HFFc6 (cell line): ENCODE results near the gene MRAP2. TPM values are rescaled to one million over a fixed set of nuclear protein-coding genes. Genes with fewer than 3 reads are reported as not detected.

Experiments
- DNase-seq: peaks from one replicate; pipeline ENCODE4 v3.0.0-alpha.2; 2018
- H3K27ac Mint-ChIP-seq: 2 replicates; pipeline ENCODE4 v1.8.0; 2020; ENCODE audit warnings: mild to moderate bottlenecking, mixed read lengths
- H3K27me3 Mint-ChIP-seq: 2 replicates; pipeline ENCODE4 v1.8.0; 2021; ENCODE audit warnings: mild to moderate bottlenecking, moderate library complexity, mixed read lengths; ENCODE audit not compliant: insufficient read depth
- H3K36me3 Mint-ChIP-seq: 2 replicates; pipeline ENCODE4 v1.8.0; 2021; ENCODE audit warnings: low read depth, mixed read lengths
- H3K4me1 Mint-ChIP-seq: 2 replicates; pipeline ENCODE4 v1.8.0; 2020; ENCODE audit warnings: low read depth, mixed read lengths
- H3K4me3 Mint-ChIP-seq: 2 replicates; pipeline ENCODE4 v1.8.0; 2020; ENCODE audit warnings: mild to moderate bottlenecking, moderate library complexity, mixed read lengths
- H3K9me3 Mint-ChIP-seq: 2 replicates; pipeline ENCODE4 v1.8.0; 2020; ENCODE audit warnings: mild to moderate bottlenecking, mixed read lengths
- CTCF ChIP-seq: fragments of 200-600 bp; sonication (generic); IDR thresholded peaks from 2 replicates; pipeline ENCODE4 v1.5.0; 2021; ENCODE audit warnings: antibody characterized with exemption, mild to moderate bottlenecking
- total RNA-seq, 6 experiments: library from RNA; stranded (reverse); fragmentation: NEBNext Ultra II Directional; extraction: Animal tissue kit (Norgen Biotek cat#: 25700); gene quantifications; 2 replicates in 1 of 6; 3 replicates in 5 of 6; pipeline ENCODE4 v1.2.3, GENCODE V29; 2021

The MRAP2 gene
- total RNA-seq, 6 experiments from 2014 or later: 0.07 TPM; not detected in 5

- H3K27me3 Mint-ChIP-seq: peaks cover 4% of the 10 kb centered on the region
- DNase-seq: no peak
- no peaks in the 10 kb centered on the region; the same call in 1 of the 2 replicates for H3K4me1 Mint-ChIP-seq
- H3K27ac Mint-ChIP-seq: no peak overlapping the region
- no peaks in the 10 kb centered on the region for H3K36me3 Mint-ChIP-seq
- H3K4me3 Mint-ChIP-seq: no peak overlapping the region
- H3K9me3 Mint-ChIP-seq: no peaks in the 10 kb centered on the region
- TF ChIP-seq CTCF: no peak
These were observed 24.3 kb downstream of the MRAP2 start for GRCh38 chr6:84057908-84058307.

GRCh38 chr6:84059082-84059481, 25.5 kb downstream of the MRAP2 start:
- H3K9me3 Mint-ChIP-seq: no peaks in the 10 kb centered on the region
- no peak for DNase-seq
- H3K27me3 Mint-ChIP-seq: peaks cover 4% of the 10 kb centered on the region
- TF ChIP-seq CTCF: no peak
- no peaks in the 10 kb centered on the region for H3K36me3 Mint-ChIP-seq
- H3K4me3 Mint-ChIP-seq: no peak overlapping the region
- no peak overlapping the region for H3K27ac Mint-ChIP-seq
- no peaks in the 10 kb centered on the region for H3K4me1 Mint-ChIP-seq

DNA sequence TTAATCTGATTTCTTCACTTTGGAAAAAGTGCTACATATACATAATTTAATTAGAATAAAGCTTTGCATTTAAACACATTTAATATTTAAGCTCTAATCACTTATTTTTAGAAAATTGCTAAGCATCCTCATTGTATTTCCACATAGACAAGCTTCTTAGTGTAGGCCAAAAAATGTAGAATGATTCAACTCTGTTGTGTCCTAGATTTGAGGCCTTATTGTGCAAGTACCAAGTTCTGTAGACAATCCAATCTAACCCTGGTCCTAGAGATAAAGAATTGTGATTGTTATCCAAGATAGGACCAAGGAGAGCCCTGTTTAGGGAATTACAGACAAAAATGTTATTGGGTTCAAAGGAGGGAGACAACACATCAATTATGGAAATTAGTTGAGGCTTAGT, 27.6 kb downstream of the MRAP2 start:
- H3K36me3 Mint-ChIP-seq: no peaks in the 10 kb centered on the region
- no peak for DNase-seq
- H3K27ac Mint-ChIP-seq: no peak overlapping the region
- peaks cover 3% of the 10 kb centered on the region; the same call in 1 of the 2 replicates for H3K9me3 Mint-ChIP-seq
- H3K4me3 Mint-ChIP-seq: no peak overlapping the region
- no peaks in the 10 kb centered on the region for H3K4me1 Mint-ChIP-seq
- H3K27me3 Mint-ChIP-seq: peaks cover 4% of the 10 kb centered on the region
- TF ChIP-seq CTCF: no peak

DNA sequence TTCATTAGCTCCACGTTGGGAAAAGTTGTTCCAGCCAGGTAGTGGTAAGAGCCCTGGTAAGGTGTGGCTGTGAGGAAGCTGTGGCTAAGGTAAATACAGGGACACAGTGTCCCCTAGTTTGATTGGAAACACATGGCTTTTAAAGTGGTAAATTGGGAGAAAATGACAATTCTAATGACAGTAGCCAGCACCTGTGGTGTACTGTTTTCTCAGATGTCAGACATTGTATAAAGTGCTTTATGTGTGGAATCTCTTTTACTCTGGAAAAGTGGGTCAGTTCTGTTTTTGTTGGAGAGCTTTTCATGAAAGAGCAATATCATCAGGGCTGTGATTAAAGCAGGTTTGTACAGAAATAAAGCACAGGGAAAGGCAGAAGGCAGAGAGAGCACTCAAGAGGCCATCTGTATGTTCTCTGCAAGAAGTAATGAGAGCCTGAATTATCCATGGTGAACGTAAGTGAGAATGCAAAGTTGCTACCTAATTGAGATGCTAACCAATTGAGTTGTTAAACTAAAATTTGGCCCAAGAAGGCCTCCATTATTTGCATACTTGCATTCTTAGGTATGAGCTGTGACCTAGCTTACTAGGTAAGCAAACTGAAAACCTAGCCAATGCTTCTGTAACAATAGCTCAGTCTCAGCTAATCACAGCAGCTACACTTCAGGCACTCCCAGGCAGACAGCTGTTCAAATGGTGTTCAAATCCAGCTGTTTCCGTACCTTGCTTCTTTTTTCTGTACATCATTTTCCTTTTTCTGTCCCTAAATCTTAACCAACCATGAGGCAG, 28.2 kb downstream of the MRAP2 start:
- no peak for DNase-seq
- H3K4me1 Mint-ChIP-seq: no peaks in the 10 kb centered on the region
- no peak for TF ChIP-seq CTCF
- peaks cover 3% of the 10 kb centered on the region; the same call in 1 of the 2 replicates for H3K9me3 Mint-ChIP-seq
- H3K4me3 Mint-ChIP-seq: no peak overlapping the region
- no peaks in the 10 kb centered on the region for H3K36me3 Mint-ChIP-seq
- peaks cover 4% of the 10 kb centered on the region for H3K27me3 Mint-ChIP-seq
- no peak overlapping the region for H3K27ac Mint-ChIP-seq

DNA sequence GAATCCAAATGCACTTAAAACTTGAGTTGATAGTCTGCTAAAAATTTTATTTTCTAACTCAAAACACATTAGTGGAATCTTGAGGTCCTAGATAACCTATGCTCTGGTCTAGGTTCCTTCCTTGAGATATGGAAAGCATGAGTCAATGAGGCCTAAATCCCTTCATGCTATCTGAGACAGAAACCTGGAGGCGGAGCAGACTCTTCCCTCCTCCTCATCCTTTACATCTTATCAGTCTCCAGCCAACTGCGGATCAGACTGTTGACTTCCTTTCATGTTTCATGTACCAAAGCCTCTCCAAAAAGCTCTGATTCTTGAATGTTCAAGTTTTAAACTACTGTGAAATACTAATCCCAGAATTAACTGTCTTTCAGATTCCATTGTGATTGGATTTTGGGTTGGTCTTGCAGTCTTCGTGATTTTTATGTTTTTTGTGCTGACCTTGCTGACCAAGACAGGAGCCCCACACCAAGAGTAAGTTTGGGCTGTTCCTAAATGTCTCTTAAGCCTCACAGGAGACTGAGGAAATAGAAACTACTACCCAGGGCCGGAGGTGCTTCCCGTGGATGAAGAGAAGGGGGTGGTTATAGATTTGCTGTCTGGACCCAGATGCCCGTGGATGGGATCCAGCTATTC, 29.1 kb downstream of the MRAP2 start:
- Mint-ChIP-seq H3K36me3 (no peaks in the 10 kb centered on the region), H3K4me3 (no peak overlapping the region), H3K27me3 (peaks cover 4% of the 10 kb centered on the region), H3K4me1 (no peaks in the 10 kb centered on the region), H3K9me3 (peaks cover 3% of the 10 kb centered on the region; the same call in 1 of the 2 replicates), H3K27ac (no peak overlapping the region)
- no peak for TF ChIP-seq CTCF
- no peak for DNase-seq
